ENCODE measurements around the gene PRPSAP2.

Gene PRPSAP2

DNA sequence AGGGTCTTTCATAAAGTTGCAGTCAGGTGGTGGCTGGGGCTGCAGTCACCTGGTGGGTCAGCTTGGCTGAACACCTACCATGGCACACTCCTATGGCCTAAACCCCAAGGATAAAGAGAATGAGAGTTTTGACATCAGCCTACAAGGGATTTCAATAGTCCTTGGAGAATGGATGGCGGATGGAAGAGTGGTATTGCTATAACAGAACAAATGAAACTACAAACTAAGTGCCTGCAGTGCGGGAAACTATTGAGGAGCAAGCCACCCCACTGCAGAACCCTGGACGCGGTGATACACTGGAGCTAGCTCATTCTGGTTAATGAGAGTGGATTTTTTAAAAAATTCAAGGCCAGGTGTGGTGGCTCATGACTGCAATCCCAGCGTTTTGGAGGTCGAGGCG lies 3.0 kb upstream of the PRPSAP2 start:
- no peak for DNase-seq (ENCODE audit: extremely low read depth, low read depth)
- TF ChIP-seq, protein P1, sequence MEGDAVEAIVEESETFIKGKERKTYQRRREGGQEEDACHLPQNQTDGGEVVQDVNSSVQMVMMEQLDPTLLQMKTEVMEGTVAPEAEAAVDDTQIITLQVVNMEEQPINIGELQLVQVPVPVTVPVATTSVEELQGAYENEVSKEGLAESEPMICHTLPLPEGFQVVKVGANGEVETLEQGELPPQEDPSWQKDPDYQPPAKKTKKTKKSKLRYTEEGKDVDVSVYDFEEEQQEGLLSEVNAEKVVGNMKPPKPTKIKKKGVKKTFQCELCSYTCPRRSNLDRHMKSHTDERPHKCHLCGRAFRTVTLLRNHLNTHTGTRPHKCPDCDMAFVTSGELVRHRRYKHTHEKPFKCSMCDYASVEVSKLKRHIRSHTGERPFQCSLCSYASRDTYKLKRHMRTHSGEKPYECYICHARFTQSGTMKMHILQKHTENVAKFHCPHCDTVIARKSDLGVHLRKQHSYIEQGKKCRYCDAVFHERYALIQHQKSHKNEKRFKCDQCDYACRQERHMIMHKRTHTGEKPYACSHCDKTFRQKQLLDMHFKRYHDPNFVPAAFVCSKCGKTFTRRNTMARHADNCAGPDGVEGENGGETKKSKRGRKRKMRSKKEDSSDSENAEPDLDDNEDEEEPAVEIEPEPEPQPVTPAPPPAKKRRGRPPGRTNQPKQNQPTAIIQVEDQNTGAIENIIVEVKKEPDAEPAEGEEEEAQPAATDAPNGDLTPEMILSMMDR (IDR thresholded peaks at IDR 0.05; ENCODE audit: low read depth, low read length, missing control alignments) = no peak
- H3K4me3 ChIP-seq (replicated peaks; ENCODE audit: low read depth, low read length) = peak overlapping the region; percentile 73

DNA sequence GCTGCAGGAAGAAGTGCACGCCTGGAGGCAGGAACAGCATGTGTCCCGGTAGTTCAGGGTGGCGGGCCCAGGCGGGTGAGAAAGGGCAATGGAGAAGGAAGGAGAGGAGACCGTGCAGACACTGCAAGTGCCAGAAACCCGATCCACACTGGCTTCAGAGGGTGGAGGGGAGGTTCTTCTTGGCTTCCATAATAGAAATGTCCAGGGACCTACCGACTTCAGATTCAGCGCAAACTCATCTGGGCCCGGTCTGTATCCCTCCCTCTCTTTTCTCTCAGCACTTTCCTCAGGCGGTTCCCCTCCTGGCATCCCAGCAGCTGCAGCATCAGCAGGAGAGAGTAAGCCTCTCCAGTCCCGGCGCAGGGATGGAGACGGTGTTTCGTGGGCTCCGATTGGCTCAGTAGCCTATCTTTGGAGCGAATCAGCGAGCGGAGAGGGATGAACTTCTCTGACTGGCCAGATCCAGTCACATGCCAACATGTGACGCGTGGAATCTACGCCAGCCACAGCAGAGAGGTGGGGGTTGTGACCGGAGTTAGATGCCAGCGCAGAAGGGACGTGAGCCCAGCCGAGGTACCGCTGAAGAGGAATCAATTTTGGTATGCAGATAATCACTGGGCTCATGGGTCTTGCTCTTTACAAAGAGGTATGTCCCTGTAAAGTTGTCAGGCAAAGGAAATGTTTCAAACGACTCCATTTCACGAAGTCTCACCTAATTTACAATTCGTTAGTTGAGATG lies 1.9 kb upstream of the PRPSAP2 start:
- peak; percentile 91 for DNase-seq (ENCODE audit: extremely low read depth, low read depth)
- peak overlapping the region; percentile 73 for H3K4me3 ChIP-seq (replicated peaks; ENCODE audit: low read depth, low read length)
- TF ChIP-seq, protein P1 (IDR thresholded peaks at IDR 0.05; ENCODE audit: low read depth, low read length, missing control alignments) = no peak

DNA sequence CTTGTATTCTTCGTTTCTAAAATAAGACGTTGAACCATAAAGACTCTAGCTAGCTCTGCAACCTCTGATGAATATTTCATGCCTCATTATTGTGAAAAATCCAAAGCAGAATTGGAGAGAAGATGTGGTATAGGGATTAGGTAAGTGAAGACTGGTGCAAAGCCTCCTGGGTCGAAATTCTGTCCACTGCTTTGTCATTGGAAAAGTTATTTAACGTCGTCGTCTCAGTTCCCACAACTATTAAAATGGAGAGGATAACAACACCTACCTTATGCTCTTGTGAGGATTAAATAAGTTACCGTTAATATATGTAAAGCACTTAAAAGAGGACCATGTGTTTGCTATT lies 1.4 kb upstream of the PRPSAP2 start:
- peak overlapping the region; percentile 73 for H3K4me3 ChIP-seq (replicated peaks; ENCODE audit: low read depth, low read length)
- TF ChIP-seq, protein P1 (IDR thresholded peaks at IDR 0.05; ENCODE audit: low read depth, low read length, missing control alignments) = no peak
- DNase-seq (ENCODE audit: extremely low read depth, low read depth) = no peak

DNA sequence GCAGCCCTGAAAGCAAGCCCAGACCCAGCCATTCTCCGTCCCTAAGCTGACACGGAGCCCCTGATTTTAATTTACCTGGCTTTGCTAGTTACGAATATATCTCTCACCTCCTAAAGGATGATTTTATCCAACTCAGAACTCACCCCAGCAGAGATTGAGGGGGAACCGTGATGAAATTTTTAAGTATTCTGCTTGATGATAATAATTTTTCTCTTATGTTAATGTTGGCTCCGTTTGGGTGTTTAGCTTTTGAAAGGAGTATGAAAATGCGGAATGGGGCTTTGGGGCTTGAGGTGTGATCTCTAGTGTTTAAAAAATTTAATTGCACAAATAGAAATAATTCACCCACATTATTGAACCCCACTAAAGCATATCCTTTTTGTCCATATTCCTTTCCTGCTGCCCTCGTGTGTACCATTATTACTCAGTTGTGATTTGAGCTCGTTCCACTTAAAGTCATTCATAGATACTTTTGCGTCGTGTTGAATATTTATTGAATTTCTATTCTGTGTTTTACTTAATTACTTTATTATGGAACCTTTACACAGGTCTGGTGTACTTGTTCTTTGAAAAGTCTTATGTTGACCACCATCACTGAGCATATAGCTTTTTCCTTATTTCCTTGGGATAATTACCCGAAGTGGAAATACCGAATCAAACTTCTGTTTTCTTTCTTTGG lies 775 bp downstream of the PRPSAP2 start:
- TF ChIP-seq, protein P1 (IDR thresholded peaks at IDR 0.05; ENCODE audit: low read depth, low read length, missing control alignments) = no peak
- H3K4me3 ChIP-seq (replicated peaks; ENCODE audit: low read depth, low read length) = peak overlapping the region; percentile 65
- no peak for DNase-seq (ENCODE audit: extremely low read depth, low read depth)

DNA sequence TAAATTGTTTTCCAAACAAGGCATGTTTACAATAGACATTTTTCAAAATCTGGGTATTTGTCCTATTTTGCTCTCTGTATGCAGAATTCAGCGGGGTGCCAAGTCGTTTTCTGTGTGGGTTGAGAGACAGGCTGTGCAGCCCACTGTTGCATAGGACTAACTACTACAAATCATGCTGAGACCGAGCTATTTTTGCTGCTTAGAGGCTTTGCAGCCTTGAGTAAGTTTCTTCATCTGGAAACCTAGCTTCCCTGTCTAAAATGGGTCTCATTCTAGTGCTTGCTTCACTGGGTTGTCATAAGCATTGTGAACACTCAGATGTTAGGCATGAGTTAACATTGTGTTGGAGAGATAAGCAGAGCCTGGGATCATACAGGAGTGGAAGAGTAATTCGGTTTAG lies 1.3 kb downstream of the PRPSAP2 start:
- DNase-seq (ENCODE audit: extremely low read depth, low read depth) = no peak

DNA sequence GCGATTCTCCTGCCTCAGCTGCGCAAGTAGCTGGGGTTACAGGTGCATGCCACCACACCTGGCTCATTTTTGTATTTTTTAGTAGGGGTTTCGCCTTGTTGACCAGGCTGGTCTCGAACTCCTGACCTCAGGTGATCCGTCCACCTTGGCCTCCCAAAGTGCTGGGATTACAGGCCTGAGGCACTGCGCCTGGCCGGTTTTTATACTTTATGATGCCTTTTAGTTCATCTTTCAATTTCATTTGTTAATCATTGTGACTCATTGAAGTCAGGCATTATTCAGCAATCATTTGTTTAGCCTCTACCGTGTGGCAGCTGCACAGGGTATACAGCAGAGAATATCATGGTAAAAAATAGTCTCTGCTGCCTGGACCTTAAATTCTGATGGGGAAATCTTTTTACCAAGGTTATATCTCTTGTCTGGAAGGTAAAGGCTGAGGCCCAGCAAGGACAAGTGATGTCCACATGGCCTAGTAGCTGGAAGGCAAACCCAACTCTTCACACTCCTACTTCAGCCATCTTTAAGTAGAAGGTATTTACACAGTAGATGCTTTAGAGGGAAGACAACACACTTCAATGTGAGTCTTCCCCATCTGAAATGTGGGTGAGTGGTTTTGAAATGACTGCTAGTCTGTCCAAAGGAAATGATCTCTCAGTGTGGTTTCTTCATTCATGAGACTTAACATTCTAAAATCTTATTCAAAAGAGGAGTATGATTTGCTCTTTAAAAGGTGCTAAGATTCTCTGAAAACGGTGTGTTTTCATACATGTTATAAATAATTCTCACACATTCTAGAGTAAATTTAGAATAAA lies 2.4 kb downstream of the PRPSAP2 start:
- TF ChIP-seq, protein P1 (IDR thresholded peaks at IDR 0.05; ENCODE audit: low read depth, low read length, missing control alignments) = no peak
- no peak overlapping the region for H3K4me3 ChIP-seq (replicated peaks; ENCODE audit: low read depth, low read length)
- DNase-seq (ENCODE audit: extremely low read depth, low read depth) = no peak

More for the DNA sequence above, 1.3 kb downstream of the PRPSAP2 start:
- TF ChIP-seq, protein P1 (IDR thresholded peaks at IDR 0.05; ENCODE audit: low read depth, low read length, missing control alignments) = no peak
- peak overlapping the region; percentile 65 for H3K4me3 ChIP-seq (replicated peaks; ENCODE audit: low read depth, low read length)
